ENCODE results near the gene ADAMTSL1. TPM values are rescaled to one million over a fixed set of nuclear protein-coding genes. Genes with fewer than 3 reads are reported as not detected.

Gene ADAMTSL1
- total and polyA plus RNA-seq, 8 donors = 1.1 to 98.8 (median 8.4) TPM

DNA sequence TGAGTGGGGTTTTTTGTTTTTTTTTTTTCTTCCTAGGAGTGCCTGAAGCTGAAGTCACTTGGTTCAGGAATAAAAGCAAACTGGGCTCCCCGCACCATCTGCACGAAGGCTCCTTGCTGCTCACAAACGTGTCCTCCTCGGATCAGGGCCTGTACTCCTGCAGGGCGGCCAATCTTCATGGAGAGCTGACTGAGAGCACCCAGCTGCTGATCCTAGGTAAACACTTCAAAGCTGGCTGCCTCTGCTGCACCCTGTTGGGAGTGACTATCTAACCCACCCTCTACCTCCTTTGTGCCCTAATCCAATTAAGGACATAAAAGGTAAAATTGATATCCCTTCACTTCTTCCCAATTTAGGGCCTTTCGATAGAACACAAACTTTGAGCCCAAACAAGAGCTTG, 352.3 kb downstream of the ADAMTSL1 start:
- H3K27ac ChIP-seq = peak overlapping the region in 1 of 5 donors; percentile 13
- no peaks in the 10 kb centered on the region for H3K27me3 ChIP-seq
- H3K4me3 ChIP-seq = no peak overlapping the region
- H3K9me3 ChIP-seq = no peaks in the 10 kb centered on the region
- TF ChIP-seq, protein P1, sequence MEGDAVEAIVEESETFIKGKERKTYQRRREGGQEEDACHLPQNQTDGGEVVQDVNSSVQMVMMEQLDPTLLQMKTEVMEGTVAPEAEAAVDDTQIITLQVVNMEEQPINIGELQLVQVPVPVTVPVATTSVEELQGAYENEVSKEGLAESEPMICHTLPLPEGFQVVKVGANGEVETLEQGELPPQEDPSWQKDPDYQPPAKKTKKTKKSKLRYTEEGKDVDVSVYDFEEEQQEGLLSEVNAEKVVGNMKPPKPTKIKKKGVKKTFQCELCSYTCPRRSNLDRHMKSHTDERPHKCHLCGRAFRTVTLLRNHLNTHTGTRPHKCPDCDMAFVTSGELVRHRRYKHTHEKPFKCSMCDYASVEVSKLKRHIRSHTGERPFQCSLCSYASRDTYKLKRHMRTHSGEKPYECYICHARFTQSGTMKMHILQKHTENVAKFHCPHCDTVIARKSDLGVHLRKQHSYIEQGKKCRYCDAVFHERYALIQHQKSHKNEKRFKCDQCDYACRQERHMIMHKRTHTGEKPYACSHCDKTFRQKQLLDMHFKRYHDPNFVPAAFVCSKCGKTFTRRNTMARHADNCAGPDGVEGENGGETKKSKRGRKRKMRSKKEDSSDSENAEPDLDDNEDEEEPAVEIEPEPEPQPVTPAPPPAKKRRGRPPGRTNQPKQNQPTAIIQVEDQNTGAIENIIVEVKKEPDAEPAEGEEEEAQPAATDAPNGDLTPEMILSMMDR (IDR thresholded peaks at IDR 0.05) = no peak
- no peaks in the 10 kb centered on the region for H3K36me3 ChIP-seq
- intact Hi-C loops (cut with DNase I; ENCODE audit: low total_unique reads) = no loop called here
- WGBS, 5 donors = 85 to 92% (median 90%) methylated on average over 6 of the region's 6 CpGs
- no peak for DNase-seq
- peaks cover 11 to 44% (median 36%) of the 10 kb centered on the region in 4 donors for H3K4me1 ChIP-seq

DNA sequence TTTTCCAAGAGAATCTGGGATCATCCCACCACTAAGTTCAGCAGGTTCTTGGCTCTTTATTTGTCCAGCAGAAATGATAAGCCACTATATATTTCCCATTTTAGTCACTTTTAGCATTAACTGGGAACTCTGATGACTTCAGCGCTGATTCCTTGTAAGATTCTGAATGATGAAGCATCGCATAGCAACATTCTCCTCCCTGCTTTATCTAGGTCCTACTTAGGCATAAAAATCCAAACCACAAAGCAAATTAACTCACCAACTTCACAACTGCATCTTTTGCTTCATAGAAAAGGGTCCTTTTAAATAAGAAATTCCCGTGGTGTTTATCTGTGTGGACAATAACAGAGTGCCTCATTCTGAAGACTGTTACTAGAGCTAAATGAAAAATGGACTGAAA, 355.1 kb downstream of the ADAMTSL1 start:
- H3K4me1 ChIP-seq = peaks cover 11 to 25% (median 20%) of the 10 kb centered on the region in 4 donors
- no peak for DNase-seq
- H3K27me3 ChIP-seq = no peaks in the 10 kb centered on the region
- no peaks in the 10 kb centered on the region for H3K36me3 ChIP-seq
- H3K9me3 ChIP-seq = no peaks in the 10 kb centered on the region
- intact Hi-C loops (cut with DNase I; ENCODE audit: low total_unique reads) = no loop called here
- WGBS, 5 donors = 86 to 91% (median 88%) methylated on average over 3 of the region's 3 CpGs
- TF ChIP-seq EP300 (IDR thresholded peaks at IDR 0.05) (no peak), POLR2AphosphoS5 (IDR thresholded peaks at IDR 0.05) (no peak), POLR2A (IDR thresholded peaks at IDR 0.05) (no peak)
- TF ChIP-seq, protein P1 (IDR thresholded peaks at IDR 0.05) = no peak
- H3K4me3 ChIP-seq = no peak overlapping the region
- no peak overlapping the region for H3K27ac ChIP-seq

DNA sequence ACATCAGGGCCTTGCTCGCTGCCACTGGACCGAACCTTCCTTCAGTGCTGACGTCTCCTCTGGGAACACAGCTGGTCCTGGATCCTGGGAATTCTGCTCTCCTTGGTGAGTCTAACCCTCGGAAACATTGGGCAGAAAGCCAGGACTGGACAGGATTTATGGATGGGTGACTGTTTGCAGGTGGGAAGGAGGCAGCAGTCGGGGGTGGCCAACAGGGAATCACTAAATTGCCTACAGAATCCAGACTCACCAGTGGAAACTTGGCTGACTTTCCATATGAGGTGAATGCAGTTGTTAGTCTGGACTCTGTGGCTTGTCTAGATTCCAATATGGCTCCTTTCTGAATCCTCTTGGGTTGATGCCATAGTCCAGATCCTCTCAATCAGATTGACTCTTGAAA, 355.9 kb downstream of the ADAMTSL1 start:
- no peak overlapping the region for H3K4me3 ChIP-seq
- intact Hi-C loops (cut with DNase I; ENCODE audit: low total_unique reads) = no loop called here

DNA sequence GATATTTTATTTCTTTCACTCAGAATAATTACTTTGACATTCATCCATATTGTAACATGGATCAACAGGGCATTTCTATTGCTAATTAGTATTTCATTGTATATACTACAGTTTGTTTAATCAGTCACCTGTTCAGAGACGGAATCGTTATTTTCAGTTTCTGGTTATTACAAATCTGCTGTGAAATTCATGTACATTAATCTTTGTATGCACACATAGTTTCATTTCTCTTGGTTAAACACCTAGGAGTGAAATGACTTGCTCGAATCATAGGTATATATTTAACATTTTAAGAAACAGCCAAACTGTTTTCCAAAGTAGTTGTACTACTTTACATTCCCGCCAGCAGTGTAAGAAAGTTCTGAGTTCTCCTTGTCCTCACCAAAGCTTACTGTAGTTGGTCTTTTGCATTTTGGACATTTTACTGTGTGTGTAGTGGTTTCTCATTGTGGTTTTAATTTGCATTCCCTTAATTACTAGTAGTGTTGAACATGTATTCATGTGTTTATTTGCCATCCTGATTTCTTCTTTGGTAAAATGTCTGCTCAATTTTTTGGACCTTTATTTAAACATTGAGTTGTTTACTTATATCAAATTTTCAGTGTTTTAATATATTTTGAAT, 360.9 kb downstream of the ADAMTSL1 start:
- TF ChIP-seq, protein P1 (IDR thresholded peaks at IDR 0.05) = no peak
- TF ChIP-seq POLR2AphosphoS5 (IDR thresholded peaks at IDR 0.05) (no peak), POLR2A (IDR thresholded peaks at IDR 0.05) (no peak), EP300 (IDR thresholded peaks at IDR 0.05) (no peak)
- H3K4me1 ChIP-seq = no peaks in the 10 kb centered on the region
- H3K36me3 ChIP-seq = no peaks in the 10 kb centered on the region
- intact Hi-C loops (cut with DNase I; ENCODE audit: low total_unique reads) = no loop called here
- no peak overlapping the region for H3K27ac ChIP-seq
- no peak overlapping the region for H3K4me3 ChIP-seq
- H3K27me3 ChIP-seq = no peaks in the 10 kb centered on the region
- 87 to 96% (median 90%) methylated on average over 4 of the region's 4 CpGs for WGBS, 5 donors
- DNase-seq = no peak
- no peaks in the 10 kb centered on the region for H3K9me3 ChIP-seq

More for the DNA sequence above, 355.9 kb downstream of the ADAMTSL1 start:
- peaks cover 9 to 17% (median 15%) of the 10 kb centered on the region in 4 donors for H3K4me1 ChIP-seq
- TF ChIP-seq, protein P1 (IDR thresholded peaks at IDR 0.05) = no peak
- no peak for TF ChIP-seq EP300 (IDR thresholded peaks at IDR 0.05)
- TF ChIP-seq POLR2AphosphoS5 (IDR thresholded peaks at IDR 0.05) = no peak
- TF ChIP-seq POLR2A (IDR thresholded peaks at IDR 0.05) = no peak
- no peaks in the 10 kb centered on the region for H3K27me3 ChIP-seq
- no peaks in the 10 kb centered on the region for H3K9me3 ChIP-seq
- DNase-seq = no peak
- WGBS, 5 donors = 62 to 85% (median 82%) methylated on average over 3 to 5 of the region's 5 CpGs
- no peaks in the 10 kb centered on the region for H3K36me3 ChIP-seq
- H3K27ac ChIP-seq = no peak overlapping the region

All from stomach (tissue), 9 donors.